Measurements from ENCODE around the gene SFT2D3. TPM values are rescaled to one million over a fixed set of nuclear protein-coding genes. Genes with fewer than 3 reads are reported as not detected.

SFT2D3 gene
- total and polyA plus RNA-seq, 2 of the 8 experiments (the other 6 are each of a cell fraction or from before 2014, with no cell fraction given) = 7.3 to 10.3 TPM

DNA sequence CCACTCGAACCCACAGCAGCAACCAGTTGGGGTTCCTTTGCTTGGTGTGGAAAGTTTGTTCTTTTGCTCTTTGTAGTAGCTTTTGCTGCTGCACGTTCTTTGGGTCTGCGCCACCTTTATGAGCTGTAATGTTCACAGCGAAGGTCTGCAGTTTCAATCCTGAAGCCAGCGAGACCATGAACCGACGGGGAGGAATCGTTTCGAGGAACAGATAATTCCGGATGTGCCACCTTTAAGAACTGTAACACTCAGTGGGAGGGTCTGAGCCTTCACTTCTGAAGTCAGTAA is 41.1 kb upstream of the SFT2D3 start:
- POLR2A ChIA-PET (ENCODE audit: partially characterized antibody) = no interaction called here

More for the DNA sequence above, 41.1 kb upstream of the SFT2D3 start:
- Histone ChIP-seq H2BK12ac (ENCODE audit: low read depth, low read length) (no peak overlapping the region), H2AK5ac (ENCODE audit: low read depth, low read length) (no peak overlapping the region), H3K4ac (replicated peaks; ENCODE audit: insufficient read length, low read depth, low read length) (no peak overlapping the region), H3K9ac (replicated peaks in 1 of 4; ENCODE audit: extremely low read depth in 1 of 4, low read depth in 3 of 4, low read length in 3 of 4) (no peak overlapping the region), H3K56ac (replicated peaks; ENCODE audit: insufficient read length, low read depth, low read length) (no peak overlapping the region), H4K8ac (ENCODE audit: extremely low read depth, insufficient read depth, low read length) (no peak overlapping the region), H3K4me3 (ENCODE audit: extremely low read depth in 1 of 4, insufficient read depth in 2 of 4, low read depth in 3 of 4, low read length in 4 of 4) (no peak overlapping the region), H2BK5ac (ENCODE audit: low read depth, low read length) (no peak overlapping the region), H2BK20ac (ENCODE audit: low read length) (no peak overlapping the region), H3K27ac (ENCODE audit: low read depth, low read length) (no peak overlapping the region), H3K14ac (ENCODE audit: insufficient read length) (no peak overlapping the region), H4K91ac (replicated peaks; ENCODE audit: insufficient read length, low read length) (no peak overlapping the region), H2BK120ac (replicated peaks; ENCODE audit: low read depth, low read length) (no peak overlapping the region), H2BK15ac (ENCODE audit: low read length) (no peak overlapping the region), H3K36me3 (ENCODE audit: control insufficient read depth in 2 of 4, insufficient read depth in 4 of 4, low read length in 3 of 4) (no peaks in the 10 kb centered on the region), H3K23me2 (ENCODE audit: low read depth, low read length) (peaks cover 3% of the 10 kb centered on the region; the same call in 1 of the 2 replicates), H3K79me2 (ENCODE audit: control insufficient read depth in 1 of 2, insufficient read depth in 2 of 2, low read length in 2 of 2) (no peaks in the 10 kb centered on the region), H3K4me1 (replicated peaks in 1 of 4; ENCODE audit: control insufficient read depth in 3 of 4, insufficient read depth in 4 of 4, low read length in 3 of 4) (peaks cover 0 to 3% (median 0%) of the 10 kb centered on the region in 4 experiments; a peak in 5 of 7 replicates), H3K79me1 (ENCODE audit: low read depth, low read length) (no peaks in the 10 kb centered on the region), H3K18ac (ENCODE audit: extremely low read depth, low read length) (no peak overlapping the region), H3K27me3 (replicated peaks in 1 of 4; ENCODE audit: control insufficient read depth in 3 of 4, extremely low read depth in 1 of 4, insufficient read depth in 3 of 4, low read length in 3 of 4) (peaks cover 9 to 25% (median 19%) of the 10 kb centered on the region in 4 experiments), H3K23ac (ENCODE audit: insufficient read length) (no peak overlapping the region), H3K4me2 (ENCODE audit: insufficient read depth in 1 of 2, low read depth in 2 of 2, low read length in 2 of 2) (no peak overlapping the region), H4K20me1 (replicated peaks in 1 of 2; ENCODE audit: control insufficient read depth in 1 of 2, insufficient read depth in 2 of 2, low read length in 2 of 2) (peaks cover 0 to 1% of the 10 kb centered on the region in 2 experiments), H3K9me3 (ENCODE audit: insufficient read depth in 2 of 2, low read depth in 1 of 2, low read length in 1 of 2) (no peaks in the 10 kb centered on the region), H2AFZ (ENCODE audit: low read length) (no peak overlapping the region), H4K5ac (ENCODE audit: insufficient read length, low read depth, low read length) (no peak overlapping the region)
- WGBS, 2 experiments (ENCODE audit: extremely low coverage in 1 of 2, insufficient coverage in 1 of 2, insufficient read length in 1 of 2, insufficient replicate concordance in 2 of 2, low coverage in 1 of 2, low lambda C conversion rate in 2 of 2, missing lambda C conversion rate in 1 of 2) = 94% methylated on average over 10 of the region's 10 CpGs; no CpG with 5 or more reads in 1 of the 2 experiments
- TF ChIP-seq BACH1 (IDR thresholded peaks at IDR 0.05; ENCODE audit: low read length) (no peak), SIRT6 (IDR thresholded peaks at IDR 0.05; ENCODE audit: low read length) (no peak), HDAC2 (IDR thresholded peaks at IDR 0.05; ENCODE audit: borderline replicate concordance in 1 of 2, low read depth in 2 of 2, low read length in 2 of 2) (no peak), JUN (IDR thresholded peaks at IDR 0.05; ENCODE audit: low read depth, low read length) (no peak), KDM5A (IDR thresholded peaks at IDR 0.05; ENCODE audit: low read length) (no peak), YY1 (IDR thresholded peaks at IDR 0.05; ENCODE audit: low read depth, low read length) (no peak), KDM1A (IDR thresholded peaks at IDR 0.05; ENCODE audit: borderline replicate concordance, low read length) (no peak), TCF12 (IDR thresholded peaks at IDR 0.05; ENCODE audit: low read depth, low read length) (no peak), SIN3A (conservative IDR thresholded peaks at IDR 0.05 in 1 of 2, IDR thresholded peaks at IDR 0.05 in 1 of 2; ENCODE audit: low read depth in 1 of 2, low read length in 2 of 2) (no peak), RXRA (IDR thresholded peaks at IDR 0.05; ENCODE audit: insufficient read depth, low read depth, low read length) (no peak)
- no peak for DNase-seq (ENCODE audit: low read depth in 1 of 2, low spot score in 2 of 2)
- CTCF ChIA-PET (ENCODE audit: partially characterized antibody) = interaction anchor here (1.2 to 4.1 kb wide), 3 partner anchors 14 to 69 kb away, joined by 3 to 15 read pairs (median 4); no protein-coding TSS in a partner anchor
- FAIRE-seq = no peak

Data from H1 (cell line).